Epidermal melanocyte (primary cell): ENCODE results near the gene ACSF3.
"Not testable (repeated sequence)": the region's sequence is repeated elsewhere in the genome, so short reads cannot be mapped to it uniquely, and the experiment has no call there.

Experiments used
- DNase-seq: peaks from one replicate; pipeline ENCODE4 v3.0.0; 2011; ENCODE audit warnings: low spot score; ENCODE audit not compliant: insufficient read length

ACSF3 gene

GRCh38 chr16:89073346-89074071 is 20.1 kb upstream of the ACSF3 start:
- no peak for DNase-seq

DNA sequence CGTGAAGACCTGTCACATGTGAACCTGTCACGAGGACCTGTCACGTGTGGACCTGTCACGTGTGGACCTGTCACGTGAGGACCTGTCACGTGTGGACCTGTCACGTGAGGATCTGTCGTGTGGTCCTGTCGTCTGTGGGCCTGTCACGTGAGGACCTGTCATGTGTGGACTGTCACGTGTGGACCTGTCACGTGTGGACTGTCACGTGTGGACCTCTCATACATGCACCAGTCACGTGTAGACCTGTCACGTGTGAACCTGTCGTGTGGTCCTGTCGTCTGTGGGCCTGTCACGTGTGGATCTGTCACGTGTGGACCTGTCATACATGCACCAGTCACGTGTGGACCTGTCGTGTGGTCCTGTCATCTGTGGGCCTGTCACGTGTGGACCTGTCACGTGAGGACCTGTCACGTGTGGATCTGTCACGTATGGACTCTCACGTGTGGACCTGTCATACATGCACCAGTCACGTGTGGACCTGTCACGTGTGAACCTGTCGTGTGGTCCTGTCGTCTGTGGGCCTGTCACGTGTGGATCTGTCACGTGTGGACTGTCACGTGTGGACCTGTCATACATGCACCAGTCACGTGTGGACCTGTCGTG is 19.5 kb upstream of the ACSF3 start:
- not testable (repeated sequence) for DNase-seq

- no peak for DNase-seq
Measured at GRCh38 chr16:89074803-89075688, 18.6 kb upstream of the ACSF3 start.

DNA sequence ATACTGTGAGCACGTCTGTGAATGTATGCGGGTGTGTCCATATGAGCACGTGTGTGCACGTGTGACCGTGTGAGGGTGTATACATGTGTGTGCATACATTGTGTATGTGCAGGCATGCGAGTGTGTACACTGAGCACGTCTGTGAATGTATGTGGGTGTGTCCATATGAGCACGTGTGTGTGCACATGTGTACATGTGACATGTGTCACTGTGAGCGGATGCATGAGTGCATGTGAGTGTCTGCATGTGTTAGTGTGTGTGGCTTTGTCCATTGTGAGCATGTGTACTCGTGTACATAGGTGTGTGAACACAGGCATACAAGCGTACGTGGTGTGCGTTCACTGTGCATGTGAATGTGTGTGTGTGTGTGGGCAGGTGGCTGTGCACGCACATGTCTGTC is 17.5 kb upstream of the ACSF3 start:
- DNase-seq: no peak

DNA sequence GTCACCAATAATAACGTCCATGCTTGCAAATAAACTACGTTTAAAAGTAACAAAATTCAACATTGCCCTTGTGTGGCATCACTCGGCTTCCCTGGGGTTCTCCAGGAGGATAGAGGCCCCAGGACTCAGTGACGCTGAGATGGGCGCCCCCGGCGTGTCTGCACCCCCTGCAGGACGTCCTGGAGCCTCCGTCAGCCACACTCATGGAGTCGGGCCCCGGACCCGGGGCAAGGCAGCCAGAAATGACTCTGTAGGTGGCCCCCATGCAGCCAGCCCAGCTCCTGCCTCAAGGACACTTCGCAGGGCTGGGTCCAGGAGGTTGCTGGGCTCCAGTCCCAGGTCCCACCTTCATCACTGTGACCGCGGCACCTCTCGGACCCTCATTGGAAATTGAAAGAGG is 16.6 kb upstream of the ACSF3 start:
- DNase-seq: no peak

- no peak for DNase-seq
Measured at GRCh38 chr16:89078172-89078571, 15.5 kb upstream of the ACSF3 start.

DNA sequence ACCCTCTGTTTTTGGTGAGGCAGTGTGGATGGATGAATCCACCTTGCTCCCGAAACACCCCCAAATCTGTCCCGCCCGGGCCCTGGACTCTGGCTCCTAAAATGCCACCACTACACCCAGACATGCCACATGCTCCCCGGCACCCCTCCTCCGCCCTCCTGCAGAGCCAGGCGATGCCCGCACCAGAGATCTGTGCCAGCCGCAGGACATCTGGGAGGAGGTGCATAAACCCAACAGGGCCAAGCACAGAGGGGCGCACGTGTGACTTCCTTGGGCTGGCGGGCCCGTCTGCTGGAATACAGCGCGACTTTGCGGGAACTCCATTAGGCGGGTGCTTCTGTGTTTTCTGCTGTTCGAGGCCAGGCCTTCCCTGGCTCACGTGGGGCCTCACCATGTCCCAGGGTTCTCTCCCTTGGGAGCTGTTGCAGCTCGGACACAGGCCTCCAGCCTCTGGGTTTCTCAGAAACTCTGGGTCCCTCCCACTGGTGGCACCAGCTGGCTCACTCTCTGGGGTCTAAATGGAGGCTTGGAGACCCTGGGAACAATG is 14.1 kb upstream of the ACSF3 start:
- DNase-seq: no peak

- no peak for DNase-seq
Measured at GRCh38 chr16:89080196-89080853, 13.3 kb upstream of the ACSF3 start.

- DNase-seq: no peak
Measured at GRCh38 chr16:89081556-89081955, 12.1 kb upstream of the ACSF3 start.

DNA sequence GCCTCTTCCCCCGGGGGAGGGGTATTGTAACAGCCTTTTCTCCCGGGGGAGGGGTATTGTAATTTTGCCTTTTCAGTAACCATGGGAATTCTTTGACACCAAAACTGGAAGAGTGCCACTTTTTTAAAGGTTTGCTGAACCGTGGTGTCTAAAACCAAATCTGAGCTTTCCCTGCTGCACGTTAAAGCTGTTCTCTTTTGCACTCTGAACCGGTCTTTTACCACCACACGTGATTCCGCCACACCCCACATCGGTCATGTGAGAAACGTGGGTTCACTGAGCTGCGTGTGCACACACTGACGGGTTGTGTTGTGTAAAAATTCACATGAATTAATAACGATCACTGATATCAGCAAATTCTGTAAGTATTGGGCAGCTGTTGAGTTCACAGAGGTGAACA is 9.2 kb upstream of the ACSF3 start:
- no peak for DNase-seq

GRCh38 chr16:89084814-89085612 is 8.6 kb upstream of the ACSF3 start:
- DNase-seq: no peak

- no peak for DNase-seq
Measured at GRCh38 chr16:89085755-89086154, 7.9 kb upstream of the ACSF3 start.

DNA sequence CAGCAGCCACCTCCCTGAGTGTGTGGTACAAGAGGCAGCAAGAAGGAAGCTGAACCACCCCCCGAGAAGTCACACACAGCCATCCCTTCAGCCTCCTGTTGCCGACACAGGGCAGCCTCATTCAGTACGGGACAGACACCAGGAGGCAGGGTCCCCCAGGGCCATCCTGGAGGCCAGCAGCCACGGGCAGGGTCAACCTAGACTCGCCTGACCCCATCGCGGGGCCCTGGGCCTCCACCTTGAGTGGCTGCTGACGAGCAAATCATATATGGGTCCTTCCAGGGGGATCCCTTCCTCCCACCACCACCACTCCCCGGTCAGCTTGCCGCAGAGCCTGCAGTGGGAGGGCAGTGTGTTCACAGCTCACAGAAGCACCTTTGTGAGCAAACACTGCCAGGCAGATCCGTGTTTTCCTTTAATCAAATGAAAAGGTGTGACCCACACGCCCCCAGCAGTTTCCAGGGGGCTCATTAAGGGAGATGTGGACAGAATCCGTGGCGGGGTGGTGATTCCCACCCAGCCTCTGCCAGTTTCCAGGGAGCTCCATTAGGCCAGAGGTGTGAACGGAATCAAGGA is 5.6 kb upstream of the ACSF3 start:
- no peak for DNase-seq

DNA sequence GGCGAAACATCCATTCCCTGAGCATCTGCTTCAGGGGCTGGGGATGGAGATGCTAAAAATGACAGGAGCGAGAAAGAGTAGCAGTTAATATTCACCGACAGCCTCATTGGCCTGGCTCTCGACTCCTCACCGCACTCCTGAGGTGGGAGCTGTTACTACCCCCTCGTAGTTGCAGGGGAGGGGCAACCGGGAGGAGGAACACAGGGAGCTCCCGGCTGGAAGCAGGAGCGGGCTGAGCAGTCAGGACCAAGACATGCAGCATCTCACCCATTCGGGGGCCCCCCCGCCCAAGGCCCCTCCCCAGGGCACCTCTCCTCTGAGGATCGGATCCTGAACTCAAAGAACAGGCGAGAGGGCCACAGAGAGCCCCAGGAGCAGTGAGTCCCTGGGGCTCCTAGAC is 4.5 kb upstream of the ACSF3 start:
- DNase-seq: no peak

DNA sequence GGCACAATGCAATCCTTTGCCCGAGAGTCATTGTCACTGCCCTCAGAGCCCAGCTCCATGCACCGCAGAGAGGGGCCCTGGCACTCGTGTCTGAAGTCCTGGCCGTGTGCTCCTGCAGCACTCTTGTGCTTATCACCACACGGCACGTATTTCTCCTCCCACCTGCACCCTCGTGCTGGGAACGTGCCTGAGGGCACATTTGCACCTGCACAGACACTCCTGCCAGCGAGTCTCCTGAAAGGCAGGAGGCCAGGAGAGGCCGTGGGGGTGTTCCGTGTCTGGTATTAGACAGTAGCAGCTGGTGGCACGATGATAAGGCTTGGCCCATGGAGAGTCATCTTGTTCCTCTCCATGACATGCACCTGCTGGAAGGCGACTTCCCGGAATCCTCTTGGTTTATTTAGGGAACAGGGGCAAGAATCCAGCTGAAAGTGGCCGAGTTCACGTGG is 3.4 kb upstream of the ACSF3 start:
- no peak for DNase-seq

GRCh38 chr16:89090669-89091426 is 2.8 kb upstream of the ACSF3 start:
- no peak for DNase-seq

- DNase-seq: no peak
Measured at GRCh38 chr16:89092013-89092412, 1.6 kb upstream of the ACSF3 start.

DNA sequence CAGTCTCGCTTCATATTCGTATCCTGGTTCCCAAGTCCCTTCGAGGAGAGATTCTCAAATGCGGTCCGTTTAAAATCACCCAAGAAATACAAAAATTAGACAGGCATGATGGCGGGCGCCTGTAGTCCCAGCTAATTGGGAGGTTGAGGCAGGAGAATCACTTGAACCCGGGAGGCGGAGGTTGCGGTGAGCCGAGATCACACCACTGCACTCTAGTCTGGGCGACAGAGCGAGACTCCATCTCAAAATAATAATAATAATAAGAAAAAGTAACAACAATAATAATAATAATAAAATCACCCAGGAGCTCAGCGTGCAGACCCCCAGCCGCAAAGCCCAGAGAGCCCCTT is 425 bp upstream of the ACSF3 start:
- DNase-seq: not testable (repeated sequence)

DNA sequence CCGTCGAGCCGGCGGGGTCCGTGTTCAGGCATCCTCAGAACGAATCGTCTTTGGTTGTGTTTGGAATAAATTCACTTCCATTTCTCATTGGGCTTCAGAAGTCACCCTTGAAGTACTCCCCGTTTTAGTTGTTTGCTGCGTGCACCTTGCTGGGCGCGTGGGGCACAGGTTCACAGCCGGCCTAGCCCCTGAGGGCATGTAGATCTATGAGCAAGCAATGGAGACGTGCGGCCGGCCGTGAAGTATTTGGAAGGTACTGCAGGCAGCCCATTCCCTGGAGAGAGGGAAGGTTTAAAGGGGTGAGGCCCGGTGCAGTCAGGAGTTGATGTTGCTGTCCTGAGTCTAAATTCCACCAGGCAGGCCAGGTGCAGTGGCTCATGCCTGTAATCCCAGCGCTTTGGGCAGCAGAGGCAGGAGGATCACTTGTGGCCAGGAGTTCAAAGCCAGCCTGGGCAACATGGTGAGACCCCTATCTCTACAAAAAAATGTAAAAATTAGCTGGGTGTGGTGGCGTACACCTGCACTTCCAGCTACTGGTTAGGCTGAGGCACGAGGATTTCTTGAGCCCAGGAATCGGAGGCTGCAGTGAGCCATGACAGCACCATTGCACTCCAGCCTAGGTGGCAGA is 714 bp downstream of the ACSF3 start:
- no peak for DNase-seq
